ENCODE data around the gene BLTP2. TPM values are rescaled to one million over a fixed set of nuclear protein-coding genes. Genes with fewer than 3 reads are reported as not detected.

BLTP2 gene
- total RNA-seq, 4 donors from 2014 or later: 71.6 to 93.4 (median 81.0) TPM

GRCh38 chr17:28599311-28600184 is 45.4 kb downstream of the BLTP2 start:
- TF ChIP-seq CTCF (IDR thresholded peaks at IDR 0.05 in 4 of 5, conservative IDR thresholded peaks at IDR 0.05 in 1 of 5): no peak
- TF ChIP-seq POLR2A (IDR thresholded peaks at IDR 0.05): no peak
- Histone ChIP-seq H3K27me3 (no peaks in the 10 kb centered on the region), H3K4me1 (peaks cover 5% of the 10 kb centered on the region in 2 donors), H3K9me3 (no peaks in the 10 kb centered on the region), H3K36me3 (no peaks in the 10 kb centered on the region), H3K27ac (peak overlapping the region; percentile 81 to 86 (median 85)), H3K4me3 (peak overlapping the region; percentile 51 to 69 (median 66))
- peak; percentile 73 to 74 for ATAC-seq
- in situ Hi-C loops (cut with MboI; ENCODE audit: low sequenced_read_pairs in 4 of 4) (no loop called here), intact Hi-C loops (cut with DNase I; ENCODE audit: low total_unique reads) (loop anchor here (2.0 kb wide), 1 partner anchor 47 kb away; the partner anchor contains the start of gene UNC119)
- DNase-seq: peak in 1 of 2 donors; percentile 43

GRCh38 chr17:28598799-28599310 is 46.1 kb downstream of the BLTP2 start, which contains the start of gene SPAG5:
Gene SPAG5, minus strand, starts transcription at chr17:28599025. Its CDS starts 79 bp downstream, at chr17:28598946.
- Histone ChIP-seq H3K9me3 (no peaks in the 10 kb centered on the region), H3K27ac (peak within 1 kb of the TSS; percentile 81 to 86 (median 85)), H3K4me1 (peaks cover 5% of the 10 kb centered on the region in 2 donors), H3K4me3 (peak within 1 kb of the TSS; percentile 51 to 69 (median 66)), H3K36me3 (no peaks in the 10 kb centered on the region), H3K27me3 (no peaks in the 10 kb centered on the region)
- intact Hi-C loops (cut with DNase I; ENCODE audit: low total_unique reads) (loop anchor here (2.0 kb wide), 1 partner anchor 46 kb away; the partner anchor contains the start of gene UNC119), in situ Hi-C loops (cut with MboI; ENCODE audit: low sequenced_read_pairs in 4 of 4) (no loop called here)
- peak; percentile 94 for ATAC-seq
- no peak for TF ChIP-seq CTCF (IDR thresholded peaks at IDR 0.05 in 4 of 5, conservative IDR thresholded peaks at IDR 0.05 in 1 of 5)
- TF ChIP-seq POLR2A (IDR thresholded peaks at IDR 0.05): peak; percentile 77 to 85
- peak; percentile 84 to 88 for DNase-seq

GRCh38 chr17:28598389-28598788 is 46.6 kb downstream of the BLTP2 start:
- TF ChIP-seq POLR2A (IDR thresholded peaks at IDR 0.05) (no peak), CTCF (IDR thresholded peaks at IDR 0.05 in 4 of 5, conservative IDR thresholded peaks at IDR 0.05 in 1 of 5) (no peak)
- H3K9me3 ChIP-seq: no peaks in the 10 kb centered on the region
- H3K36me3 ChIP-seq: no peaks in the 10 kb centered on the region
- H3K27me3 ChIP-seq: no peaks in the 10 kb centered on the region
- H3K27ac ChIP-seq: peak overlapping the region in 1 of 4 donors; percentile 84
- DNase-seq (no peak), ATAC-seq (no peak)
- intact Hi-C loops (cut with DNase I; ENCODE audit: low total_unique reads): loop anchor here (2.0 kb wide), 1 partner anchor 46 kb away; the partner anchor contains the start of gene UNC119
- peaks cover 5% of the 10 kb centered on the region in 2 donors for H3K4me1 ChIP-seq
- peak overlapping the region; percentile 51 to 69 (median 66) for H3K4me3 ChIP-seq
- in situ Hi-C loops (cut with MboI; ENCODE audit: low sequenced_read_pairs in 4 of 4): no loop called here

DNA sequence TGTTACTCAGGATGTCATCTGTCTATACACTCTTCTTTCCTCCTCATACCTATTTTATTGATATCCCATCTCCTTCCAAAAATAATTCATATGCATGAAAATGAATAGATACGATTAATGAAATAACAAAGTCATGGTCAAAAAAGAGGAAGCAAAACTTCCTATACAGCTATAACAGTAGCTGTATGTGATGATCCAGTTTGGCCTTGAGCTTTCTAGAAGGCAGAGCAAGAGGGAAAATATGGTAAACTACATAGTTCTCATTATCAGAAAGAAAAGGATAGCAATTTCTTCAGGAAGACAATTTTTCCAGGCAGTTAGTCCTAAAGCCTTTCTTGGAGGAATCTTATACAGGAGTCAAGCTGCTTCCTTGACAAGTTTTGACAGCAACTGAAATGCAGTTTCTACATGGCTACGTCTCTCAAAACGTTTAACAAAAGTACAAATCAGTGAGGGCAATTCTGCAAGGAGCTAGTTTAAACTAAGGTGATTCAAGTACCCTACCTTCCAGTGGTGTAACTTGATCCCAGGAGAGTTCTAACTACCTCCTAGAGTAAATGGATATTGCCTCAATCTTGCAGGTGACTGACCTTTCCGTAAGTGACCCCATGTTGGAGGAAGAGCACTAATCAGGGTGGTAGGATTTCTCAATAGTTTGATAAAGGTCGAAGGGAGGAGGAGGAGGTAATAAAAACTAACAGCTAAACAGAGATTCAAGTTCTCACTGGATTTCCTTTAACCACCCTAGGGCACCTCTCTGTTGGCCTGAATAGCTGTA is 47.2 kb downstream of the BLTP2 start:
- no peaks in the 10 kb centered on the region for H3K9me3 ChIP-seq
- TF ChIP-seq CTCF (IDR thresholded peaks at IDR 0.05 in 4 of 5, conservative IDR thresholded peaks at IDR 0.05 in 1 of 5): no peak
- no peak for TF ChIP-seq POLR2A (IDR thresholded peaks at IDR 0.05)
- no peak overlapping the region for H3K27ac ChIP-seq
- peak overlapping the region in 1 of 4 donors; percentile 65 for H3K4me3 ChIP-seq
- H3K27me3 ChIP-seq: no peaks in the 10 kb centered on the region
- intact Hi-C loops (cut with DNase I; ENCODE audit: low total_unique reads) (loop anchor here (2.0 kb wide), 1 partner anchor 45 kb away; the partner anchor contains the start of gene UNC119), in situ Hi-C loops (cut with MboI; ENCODE audit: low sequenced_read_pairs in 4 of 4) (no loop called here)
- H3K4me1 ChIP-seq: peaks cover 5% of the 10 kb centered on the region in 2 donors
- DNase-seq (no peak), ATAC-seq (no peak)
- no peaks in the 10 kb centered on the region for H3K36me3 ChIP-seq

All from gastrocnemius medialis (tissue), 4 donors.